Measurements from ENCODE around the gene ZNF195.
"Not testable (repeated sequence)": the region's sequence is repeated elsewhere in the genome, so short reads cannot be mapped to it uniquely, and the experiment has no call there.

DNA sequence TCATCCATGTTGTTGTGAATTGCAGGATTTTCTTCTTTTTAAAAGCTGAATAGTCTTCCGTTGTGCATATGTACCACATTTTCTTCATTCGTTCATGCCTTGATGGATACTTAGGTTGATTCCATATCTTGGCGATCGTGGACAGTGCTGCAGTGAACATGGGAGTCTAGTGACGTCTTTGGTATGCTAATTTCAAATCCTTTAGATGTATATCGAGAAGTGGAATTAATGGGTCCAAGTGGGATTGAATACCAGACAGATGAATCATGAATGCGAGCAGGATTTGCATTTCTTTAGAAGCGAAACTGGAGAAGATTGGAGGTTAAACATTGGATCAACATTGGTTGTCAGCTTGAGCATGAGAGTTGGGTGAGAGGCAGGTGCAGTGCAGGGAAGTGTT lies 45.8 kb downstream of the ZNF195 start:
- TF ChIP-seq CTCF (IDR thresholded peaks at IDR 0.05); EZH2 (IDR thresholded peaks at IDR 0.05; ENCODE audit: borderline replicate concordance, insufficient read depth, low read depth, low read length, poor library complexity, severe bottlenecking): not testable (repeated sequence)

Data from B cell (primary cell).